ENCODE results near the gene C17orf100. TPM values are rescaled to one million over a fixed set of nuclear protein-coding genes. Genes with fewer than 3 reads are reported as not detected.

The C17orf100 gene
- total and polyA plus RNA-seq, 8 donors: 1.3 to 7.6 (median 5.6) TPM

- no peak for DNase-seq
- peaks cover 0 to 21% of the 10 kb centered on the region in 2 donors for H3K27me3 ChIP-seq
- no peak for ATAC-seq
- intact Hi-C loops (cut with DNase I): no loop called here
- no peaks in the 10 kb centered on the region for H3K36me3 ChIP-seq
- H3K4me1 ChIP-seq: no peaks in the 10 kb centered on the region
- H3K9me3 ChIP-seq: no peaks in the 10 kb centered on the region
- no peak overlapping the region for H3K27ac ChIP-seq
- no peak for TF ChIP-seq CTCF (IDR thresholded peaks at IDR 0.05)
- no peak overlapping the region for H3K4me3 ChIP-seq
These were observed 48.7 kb downstream of the C17orf100 start for GRCh38 chr17:6699997-6700947.

- Histone ChIP-seq H3K27me3 (peaks cover 0 to 15% of the 10 kb centered on the region in 2 donors), H3K9me3 (no peaks in the 10 kb centered on the region), H3K4me3 (no peak overlapping the region), H3K27ac (no peak overlapping the region), H3K4me1 (no peaks in the 10 kb centered on the region), H3K36me3 (no peaks in the 10 kb centered on the region)
- no peak for TF ChIP-seq CTCF (IDR thresholded peaks at IDR 0.05)
- DNase-seq: no peak
- ATAC-seq: no peak
- intact Hi-C loops (cut with DNase I): no loop called here
These were observed 49.4 kb downstream of the C17orf100 start for GRCh38 chr17:6700948-6701307.

GRCh38 chr17:6701719-6702118 is 50.2 kb downstream of the C17orf100 start:
- no peak overlapping the region for H3K27ac ChIP-seq
- peak in 1 of 2 donors; percentile 18 for TF ChIP-seq CTCF (IDR thresholded peaks at IDR 0.05)
- no peaks in the 10 kb centered on the region for H3K36me3 ChIP-seq
- H3K4me1 ChIP-seq: no peaks in the 10 kb centered on the region
- ATAC-seq (peak; percentile 79), DNase-seq (no peak)
- peaks cover 0 to 21% of the 10 kb centered on the region in 2 donors for H3K27me3 ChIP-seq
- no peaks in the 10 kb centered on the region for H3K9me3 ChIP-seq
- no peak overlapping the region for H3K4me3 ChIP-seq
- intact Hi-C loops (cut with DNase I): no loop called here

- peaks cover 0 to 31% of the 10 kb centered on the region in 2 donors for H3K27me3 ChIP-seq
- no peak for TF ChIP-seq CTCF (IDR thresholded peaks at IDR 0.05)
- no peak for DNase-seq
- no peak overlapping the region for H3K27ac ChIP-seq
- intact Hi-C loops (cut with DNase I): no loop called here
- ATAC-seq: no peak
- H3K4me1 ChIP-seq: no peaks in the 10 kb centered on the region
- H3K4me3 ChIP-seq: no peak overlapping the region
- H3K36me3 ChIP-seq: no peaks in the 10 kb centered on the region
- no peaks in the 10 kb centered on the region for H3K9me3 ChIP-seq
These were observed 51.1 kb downstream of the C17orf100 start for GRCh38 chr17:6702567-6703215.

Small RNA genes lying within 50 kb of the gene (microRNA-seq; reads per million reads assigned to microRNA genes)
- gene MIR4520-1 (0 reads per million in 2 donors), gene MIR4520-2 (0 reads per million in 2 donors)

Other genes with a start within 250 kb of the C17orf100 start
- not detected for gene AIPL1, start 216.6 kb upstream of the C17orf100 start, total RNA-seq
- gene AIPL1, start 216.6 kb upstream of the C17orf100 start, polyA plus RNA-seq (ENCODE audit: insufficient read length in 6 of 6): under 1 TPM in 1 of 6 donors, not detected in 5; 0.06 TPM
- 1 to 10 TPM; 1.6 to 4.6 TPM for gene PIMREG, start 207.3 kb upstream of the C17orf100 start, total RNA-seq
- 10 to 100 TPM; 16.5 to 76.8 (median 22.8) TPM for gene PIMREG, start 207.3 kb upstream of the C17orf100 start, polyA plus RNA-seq (ENCODE audit: insufficient read length in 6 of 6)
- 10 to 100 TPM; 12.3 to 13.8 TPM for gene PITPNM3, start 95.2 kb upstream of the C17orf100 start, total RNA-seq
- 1 to 10 TPM; 3.6 to 6.3 (median 5.5) TPM for gene PITPNM3, start 95.2 kb upstream of the C17orf100 start, polyA plus RNA-seq (ENCODE audit: insufficient read length in 6 of 6)
- gene KIAA0753, start 11.1 kb upstream of the C17orf100 start, total RNA-seq: 10 to 100 TPM; 15.8 to 18.6 TPM
- 10 to 100 TPM; 32.2 to 46.7 (median 39.9) TPM for gene KIAA0753, start 11.1 kb upstream of the C17orf100 start, polyA plus RNA-seq (ENCODE audit: insufficient read length in 6 of 6)
- gene TXNDC17, start 10.7 kb upstream of the C17orf100 start, total RNA-seq: 100 to 1,000 TPM in 1 of 2 donors, 10 to 100 TPM in 1; 93.1 to 102 TPM
- gene TXNDC17, start 10.7 kb upstream of the C17orf100 start, polyA plus RNA-seq (ENCODE audit: insufficient read length in 6 of 6): 100 to 1,000 TPM in 1 of 6 donors, 10 to 100 TPM in 5; 78.9 to 101 (median 89.1) TPM
- 10 to 100 TPM; 19.1 to 26.8 TPM for gene MED31, start 157 bp upstream of the C17orf100 start, total RNA-seq
- gene MED31, start 157 bp upstream of the C17orf100 start, polyA plus RNA-seq (ENCODE audit: insufficient read length in 6 of 6): 10 to 100 TPM; 22.0 to 29.8 (median 24.1) TPM
- gene SLC13A5, start 61.6 kb downstream of the C17orf100 start, total RNA-seq: under 1 TPM in 1 of 2 donors, not detected in 1; 0.17 TPM
- under 1 TPM; 0.24 to 0.77 (median 0.48) TPM for gene SLC13A5, start 61.6 kb downstream of the C17orf100 start, polyA plus RNA-seq (ENCODE audit: insufficient read length in 6 of 6)
- gene XAF1, start 104.3 kb downstream of the C17orf100 start, total RNA-seq: 10 to 100 TPM; 62.9 to 63.0 TPM
- gene XAF1, start 104.3 kb downstream of the C17orf100 start, polyA plus RNA-seq (ENCODE audit: insufficient read length in 6 of 6): 10 to 100 TPM; 19.8 to 41.3 (median 25.0) TPM
- gene FBXO39, start 124.5 kb downstream of the C17orf100 start, total RNA-seq: under 1 TPM in 1 of 2 donors, not detected in 1; 0.17 TPM
- under 1 TPM; 0.31 to 0.70 (median 0.49) TPM for gene FBXO39, start 124.5 kb downstream of the C17orf100 start, polyA plus RNA-seq (ENCODE audit: insufficient read length in 6 of 6)
- 1 to 10 TPM in 1 of 2 donors, not detected in 1; 4.9 TPM for gene TEKT1, start 180.0 kb downstream of the C17orf100 start, total RNA-seq
- 10 to 100 TPM in 1 of 6 donors, 1 to 10 TPM in 5; 1.4 to 13.6 (median 7.8) TPM for gene TEKT1, start 180.0 kb downstream of the C17orf100 start, polyA plus RNA-seq (ENCODE audit: insufficient read length in 6 of 6)